Immature natural killer cell (primary cell): ENCODE results near the gene SUPT6H. TPM values are rescaled to one million over a fixed set of nuclear protein-coding genes. Genes with fewer than 3 reads are reported as not detected.

Source experiments
- DNase-seq, 3 donors: peaks; one replicate each; pipeline ENCODE4 v3.0.0; 2022; ENCODE audit warnings: mixed read lengths in 1 of 3
- H3K27ac Mint-ChIP-seq, 6 donors: one replicate each; pipeline ENCODE4 v1.8.0; 2020; ENCODE audit warnings: mixed read lengths in 6 of 6, mild to moderate bottlenecking in 5 of 6, inconsistent platforms in 4 of 6, moderate library complexity in 3 of 6
- H3K27me3 Mint-ChIP-seq, 3 donors: one replicate each; pipeline ENCODE4 v1.8.0; 2020 to 2021; ENCODE audit warnings: low read depth in 3 of 3, mild to moderate bottlenecking in 3 of 3, mixed read lengths in 3 of 3, moderate library complexity in 3 of 3, inconsistent platforms in 1 of 3
- H3K36me3 Mint-ChIP-seq, 3 donors: one replicate each; pipeline ENCODE4 v1.8.0; 2020; ENCODE audit warnings: mixed read lengths in 3 of 3, inconsistent platforms in 2 of 3, mild to moderate bottlenecking in 2 of 3
- H3K4me1 Mint-ChIP-seq, 2 donors: one replicate each; pipeline ENCODE4 v1.8.0; 2020; ENCODE audit warnings: inconsistent platforms in 2 of 2, mild to moderate bottlenecking in 2 of 2, mixed read lengths in 2 of 2, moderate library complexity in 1 of 2
- H3K4me3 Mint-ChIP-seq, 5 donors: one replicate each; pipeline ENCODE4 v1.8.0; 2020; ENCODE audit warnings: mild to moderate bottlenecking in 5 of 5, mixed read lengths in 5 of 5, inconsistent platforms in 3 of 5, moderate library complexity in 3 of 5
- H3K9me3 Mint-ChIP-seq, 6 donors: one replicate each; pipeline ENCODE4 v1.8.0; 2020; ENCODE audit warnings: mild to moderate bottlenecking in 6 of 6, mixed read lengths in 6 of 6, inconsistent platforms in 4 of 6, moderate library complexity in 3 of 6
- polyA plus RNA-seq, 3 donors: library from polyadenylated mRNA; unstranded; fragments of 300-500 nt; fragmentation: Illumina TruSeq; gene quantifications; one replicate each; pipeline ENCODE4 v1.2.3, GENCODE V29; 2021

SUPT6H gene
- polyA plus RNA-seq, result 10 to 100 TPM in 1 of 3 donors, 1 to 10 TPM in 2; 5.2 to 18.3 (median 7.4) TPM

- peak; percentile 95 to 96 (median 95) for DNase-seq
- peaks cover 60 to 72% of the 10 kb centered on the region in 2 donors for H3K4me1 Mint-ChIP-seq
- H3K9me3 Mint-ChIP-seq, result no peaks in the 10 kb centered on the region
- H3K27me3 Mint-ChIP-seq, result peaks cover 8 to 18% (median 9%) of the 10 kb centered on the region in 3 donors
- H3K36me3 Mint-ChIP-seq, result peaks cover 0 to 8% (median 8%) of the 10 kb centered on the region in 3 donors
- peak within 1 kb of the TSS; percentile 97 to 100 (median 100) for H3K4me3 Mint-ChIP-seq
- H3K27ac Mint-ChIP-seq, result peak within 1 kb of the TSS; percentile 99 to 100 (median 100)
These were observed at the start of gene SUPT6H, which contains the start of gene SDF2 for GRCh38 chr17:28661635-28662526. SUPT6H (plus strand) TSS chr17:28662205; CDS start chr17:28673402, 11,197 bp downstream. SDF2 (minus strand) TSS chr17:28661906; CDS start chr17:28661876, 30 bp downstream.

GRCh38 chr17:28612531-28612930 lies 49.5 kb upstream of the SUPT6H start:
- peaks cover 0 to 2% (median 0%) of the 10 kb centered on the region in 3 donors for H3K27me3 Mint-ChIP-seq
- DNase-seq, result no peak
- H3K27ac Mint-ChIP-seq, result peak overlapping the region in 2 of 6 donors; percentile 1 to 58
- H3K4me3 Mint-ChIP-seq, result no peak overlapping the region
- no peaks in the 10 kb centered on the region for H3K9me3 Mint-ChIP-seq
- H3K4me1 Mint-ChIP-seq, result no peaks in the 10 kb centered on the region
- peaks cover 22 to 39% (median 24%) of the 10 kb centered on the region in 3 donors for H3K36me3 Mint-ChIP-seq

- H3K9me3 Mint-ChIP-seq, result no peaks in the 10 kb centered on the region
- peak overlapping the region in 1 of 6 donors; percentile 32 for H3K27ac Mint-ChIP-seq
These were observed 48.8 kb upstream of the SUPT6H start for GRCh38 chr17:28612936-28613872.

GRCh38 chr17:28613931-28614381 lies 48.0 kb upstream of the SUPT6H start, which contains the start of gene RSKR:
RSKR (minus strand) TSS chr17:28614185; CDS start chr17:28614161, 24 bp downstream.
- no peak for DNase-seq
- H3K4me3 Mint-ChIP-seq, result no peak within 1 kb of the TSS
- peaks cover 0 to 2% (median 0%) of the 10 kb centered on the region in 3 donors for H3K27me3 Mint-ChIP-seq
- no peaks in the 10 kb centered on the region for H3K4me1 Mint-ChIP-seq
- no peaks in the 10 kb centered on the region for H3K9me3 Mint-ChIP-seq
- peak within 1 kb of the TSS in 3 of 6 donors; percentile 32 to 71 (median 48) for H3K27ac Mint-ChIP-seq
- peaks cover 22 to 46% (median 30%) of the 10 kb centered on the region in 3 donors for H3K36me3 Mint-ChIP-seq

More at GRCh38 chr17:28612936-28613872, 48.8 kb upstream of the SUPT6H start:
- DNase-seq, result peak; percentile 30 to 36 (median 32)
- Mint-ChIP-seq H3K4me3 (no peak overlapping the region), H3K4me1 (no peaks in the 10 kb centered on the region), H3K27me3 (peaks cover 0 to 2% (median 0%) of the 10 kb centered on the region in 3 donors), H3K36me3 (peaks cover 22 to 40% (median 24%) of the 10 kb centered on the region in 3 donors)

GRCh38 chr17:28615260-28615940 lies 46.6 kb upstream of the SUPT6H start:
- Mint-ChIP-seq H3K27ac (peak overlapping the region in 1 of 6 donors; percentile 7), H3K27me3 (peaks cover 0 to 2% (median 0%) of the 10 kb centered on the region in 3 donors), H3K9me3 (no peaks in the 10 kb centered on the region), H3K4me3 (no peak overlapping the region), H3K36me3 (peaks cover 22 to 53% (median 36%) of the 10 kb centered on the region in 3 donors), H3K4me1 (no peaks in the 10 kb centered on the region)
- DNase-seq, result no peak

- peaks cover 28 to 56% (median 43%) of the 10 kb centered on the region in 3 donors for H3K36me3 Mint-ChIP-seq
- H3K9me3 Mint-ChIP-seq, result no peaks in the 10 kb centered on the region
- H3K4me1 Mint-ChIP-seq, result no peaks in the 10 kb centered on the region
- no peak for DNase-seq
- no peak overlapping the region for H3K27ac Mint-ChIP-seq
- no peak overlapping the region for H3K4me3 Mint-ChIP-seq
- H3K27me3 Mint-ChIP-seq, result peaks cover 0 to 2% (median 0%) of the 10 kb centered on the region in 3 donors
These were observed 45.7 kb upstream of the SUPT6H start for GRCh38 chr17:28616281-28616680.

GRCh38 chr17:28618464-28618863 lies 43.5 kb upstream of the SUPT6H start:
- H3K4me1 Mint-ChIP-seq, result no peaks in the 10 kb centered on the region
- no peak for DNase-seq
- H3K27me3 Mint-ChIP-seq, result no peaks in the 10 kb centered on the region
- peaks cover 37 to 72% (median 59%) of the 10 kb centered on the region in 3 donors for H3K36me3 Mint-ChIP-seq
- no peak overlapping the region for H3K4me3 Mint-ChIP-seq
- no peak overlapping the region for H3K27ac Mint-ChIP-seq
- no peaks in the 10 kb centered on the region for H3K9me3 Mint-ChIP-seq

- Mint-ChIP-seq H3K4me1 (no peaks in the 10 kb centered on the region), H3K4me3 (no peak overlapping the region), H3K9me3 (no peaks in the 10 kb centered on the region), H3K27me3 (no peaks in the 10 kb centered on the region), H3K27ac (peak overlapping the region in 1 of 6 donors; percentile 14), H3K36me3 (peaks cover 32 to 71% (median 62%) of the 10 kb centered on the region in 3 donors)
- no peak for DNase-seq
These were observed 42.0 kb upstream of the SUPT6H start for GRCh38 chr17:28620010-28620409.

- no peaks in the 10 kb centered on the region for H3K9me3 Mint-ChIP-seq
- no peak overlapping the region for H3K4me3 Mint-ChIP-seq
- peaks cover 18 to 61% (median 55%) of the 10 kb centered on the region in 3 donors for H3K36me3 Mint-ChIP-seq
- no peaks in the 10 kb centered on the region for H3K27me3 Mint-ChIP-seq
- peaks cover 0 to 2% of the 10 kb centered on the region in 2 donors for H3K4me1 Mint-ChIP-seq
- H3K27ac Mint-ChIP-seq, result peak overlapping the region in 1 of 6 donors; percentile 27
- no peak for DNase-seq
These were observed 39.8 kb upstream of the SUPT6H start for GRCh38 chr17:28622186-28622585.

- no peaks in the 10 kb centered on the region for H3K9me3 Mint-ChIP-seq
- no peaks in the 10 kb centered on the region for H3K27me3 Mint-ChIP-seq
- peaks cover 19 to 59% (median 54%) of the 10 kb centered on the region in 3 donors for H3K36me3 Mint-ChIP-seq
- peaks cover 0 to 2% of the 10 kb centered on the region in 2 donors for H3K4me1 Mint-ChIP-seq
- no peak for DNase-seq
- no peak overlapping the region for H3K27ac Mint-ChIP-seq
- no peak overlapping the region for H3K4me3 Mint-ChIP-seq
These were observed 38.3 kb upstream of the SUPT6H start for GRCh38 chr17:28623696-28624095.

- Mint-ChIP-seq H3K9me3 (no peaks in the 10 kb centered on the region), H3K27me3 (no peaks in the 10 kb centered on the region), H3K27ac (peak overlapping the region in 1 of 6 donors; percentile 6), H3K36me3 (peaks cover 19 to 56% (median 49%) of the 10 kb centered on the region in 3 donors), H3K4me3 (no peak overlapping the region), H3K4me1 (peaks cover 0 to 2% of the 10 kb centered on the region in 2 donors)
- DNase-seq, result no peak
These were observed 37.9 kb upstream of the SUPT6H start for GRCh38 chr17:28624148-28624547.

- H3K27me3 Mint-ChIP-seq, result peaks cover 0 to 2% (median 0%) of the 10 kb centered on the region in 3 donors
- H3K27ac Mint-ChIP-seq, result peak overlapping the region in 3 of 6 donors; percentile 15 to 61 (median 45)
- H3K4me1 Mint-ChIP-seq, result peaks cover 0 to 2% of the 10 kb centered on the region in 2 donors
- H3K9me3 Mint-ChIP-seq, result no peaks in the 10 kb centered on the region
- H3K4me3 Mint-ChIP-seq, result no peak overlapping the region
- H3K36me3 Mint-ChIP-seq, result peaks cover 14 to 37% (median 32%) of the 10 kb centered on the region in 3 donors
- DNase-seq, result no peak
These were observed 35.2 kb upstream of the SUPT6H start for GRCh38 chr17:28626818-28627217.
